CD1c-positive myeloid dendritic cell (primary cell): ENCODE data around the gene FAM83E.
"Not testable (repeated sequence)": the region's sequence is repeated elsewhere in the genome, so short reads cannot be mapped to it uniquely, and the experiment has no call there.

Experiments used
- DNase-seq: peaks from one replicate; pipeline ENCODE4 v3.0.0-alpha.2; 2016; ENCODE audit errors: extremely low spot score

FAM83E gene

GRCh38 chr19:48614436-48615230 lies at the start of gene FAM83E:
Gene FAM83E (minus strand): TSS chr19:48615076. CDS start chr19:48613372, 1,704 bp downstream.
- DNase-seq = no peak

- DNase-seq = no peak
Observed at GRCh38 chr19:48664476-48664875, 49.6 kb upstream of the FAM83E start.

DNA sequence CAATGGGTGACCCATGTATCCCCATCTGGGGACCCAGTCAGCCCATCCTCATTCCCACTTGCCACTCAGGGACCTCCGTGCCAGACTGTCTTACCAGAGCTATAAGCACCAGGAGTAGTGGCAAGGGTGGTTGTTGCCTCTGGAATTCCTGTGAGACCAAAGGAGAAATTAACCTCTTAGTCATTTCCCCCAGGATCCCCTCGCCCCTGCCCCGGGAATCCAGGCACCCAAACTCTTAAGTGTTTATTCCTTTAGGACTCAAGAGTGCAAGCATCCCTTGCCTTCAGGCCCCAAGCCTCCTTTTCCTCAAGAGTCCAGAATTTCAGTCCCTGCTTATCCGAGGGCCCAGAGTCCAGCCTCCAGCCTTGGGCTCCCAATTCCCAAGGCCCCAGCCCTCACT lies 48.8 kb upstream of the FAM83E start:
- DNase-seq = no peak

GRCh38 chr19:48661711-48662090 lies 46.8 kb upstream of the FAM83E start:
- DNase-seq = no peak

DNA sequence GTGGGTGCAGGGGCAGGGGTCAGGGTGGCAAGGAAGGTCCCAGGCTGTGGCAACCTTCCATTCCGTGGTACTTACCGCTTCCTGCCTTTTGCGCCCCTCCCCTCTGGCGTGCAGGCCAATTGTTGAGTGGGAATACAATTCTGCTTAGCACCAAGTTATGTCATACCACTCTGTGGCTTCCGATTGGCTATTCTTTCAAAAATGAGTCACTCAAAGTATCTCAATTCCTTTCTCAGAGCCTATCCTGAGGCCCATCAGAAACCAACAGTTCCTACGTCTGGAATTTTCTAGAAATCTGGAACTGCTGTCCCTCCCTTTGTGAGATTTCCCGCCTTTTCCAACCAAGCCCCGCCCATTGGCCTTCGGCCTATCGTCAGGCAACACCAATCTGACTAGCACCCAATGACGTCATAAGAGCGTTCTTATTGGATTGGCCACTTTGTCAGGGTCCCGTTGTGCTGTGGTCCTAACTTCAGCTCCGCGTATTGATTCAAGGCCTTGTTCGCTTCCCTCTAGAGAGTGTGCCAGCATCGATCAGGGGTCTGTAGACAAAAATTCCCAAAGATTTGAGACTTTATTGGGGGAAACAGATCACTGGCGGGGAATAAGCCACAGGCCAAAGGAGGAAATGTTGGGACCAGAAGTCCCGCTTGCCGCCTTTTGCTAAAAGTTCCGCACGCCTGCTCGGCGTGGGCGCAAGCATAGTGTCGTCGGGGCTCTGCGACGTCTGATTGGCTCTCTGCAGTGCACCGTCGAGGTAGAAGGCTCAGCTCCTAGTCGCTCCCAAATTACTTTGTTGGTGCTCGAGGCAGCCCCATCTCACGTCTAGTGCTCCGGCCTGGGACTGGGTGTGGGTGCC lies 46.2 kb upstream of the FAM83E start:
- DNase-seq = peak; percentile 97

GRCh38 chr19:48659768-48660167 lies 44.9 kb upstream of the FAM83E start:
- DNase-seq = peak; percentile 51

DNA sequence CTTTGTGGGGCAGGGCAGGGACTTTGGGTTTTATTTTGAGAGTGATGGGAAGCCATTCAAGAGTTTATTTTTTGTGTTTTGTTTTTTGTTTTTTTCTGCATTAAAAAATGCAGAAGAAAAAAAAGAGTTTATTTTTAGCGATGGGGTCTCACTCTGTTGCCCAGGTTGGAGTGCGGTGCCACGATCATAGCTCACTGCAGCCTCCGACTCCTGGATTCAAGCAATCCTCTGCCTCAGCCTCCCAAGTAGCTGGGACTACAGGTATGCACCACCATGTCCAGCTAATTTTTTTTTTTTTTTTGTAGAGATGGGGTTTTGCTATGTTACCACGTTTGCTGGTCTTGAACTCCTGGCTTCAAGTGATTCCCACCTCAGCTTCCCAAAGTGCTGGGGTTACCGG lies 43.6 kb upstream of the FAM83E start:
- DNase-seq = no peak

DNA sequence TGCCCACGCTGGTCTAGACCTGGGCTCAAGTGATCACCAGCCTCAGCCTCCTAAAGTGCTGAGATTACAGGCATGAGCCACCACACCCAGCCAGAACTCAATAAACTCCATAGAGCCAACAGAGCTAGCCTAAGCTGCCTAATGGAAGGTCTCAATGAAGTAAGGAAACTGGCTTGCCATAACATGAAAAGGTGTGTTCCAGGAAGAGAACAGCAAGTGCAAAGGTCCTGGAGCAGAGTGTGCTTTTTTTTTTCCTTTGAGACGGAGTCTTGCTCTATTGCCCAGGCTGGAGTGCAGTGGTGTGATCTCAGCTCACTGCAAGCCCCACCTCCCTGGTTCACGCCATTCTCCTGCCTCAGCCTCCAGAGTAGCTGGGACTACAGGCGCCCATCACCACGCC lies 43.0 kb upstream of the FAM83E start:
- not testable (repeated sequence) for DNase-seq

- no peak for DNase-seq
Observed at GRCh38 chr19:48656840-48657474, 42.1 kb upstream of the FAM83E start.

DNA sequence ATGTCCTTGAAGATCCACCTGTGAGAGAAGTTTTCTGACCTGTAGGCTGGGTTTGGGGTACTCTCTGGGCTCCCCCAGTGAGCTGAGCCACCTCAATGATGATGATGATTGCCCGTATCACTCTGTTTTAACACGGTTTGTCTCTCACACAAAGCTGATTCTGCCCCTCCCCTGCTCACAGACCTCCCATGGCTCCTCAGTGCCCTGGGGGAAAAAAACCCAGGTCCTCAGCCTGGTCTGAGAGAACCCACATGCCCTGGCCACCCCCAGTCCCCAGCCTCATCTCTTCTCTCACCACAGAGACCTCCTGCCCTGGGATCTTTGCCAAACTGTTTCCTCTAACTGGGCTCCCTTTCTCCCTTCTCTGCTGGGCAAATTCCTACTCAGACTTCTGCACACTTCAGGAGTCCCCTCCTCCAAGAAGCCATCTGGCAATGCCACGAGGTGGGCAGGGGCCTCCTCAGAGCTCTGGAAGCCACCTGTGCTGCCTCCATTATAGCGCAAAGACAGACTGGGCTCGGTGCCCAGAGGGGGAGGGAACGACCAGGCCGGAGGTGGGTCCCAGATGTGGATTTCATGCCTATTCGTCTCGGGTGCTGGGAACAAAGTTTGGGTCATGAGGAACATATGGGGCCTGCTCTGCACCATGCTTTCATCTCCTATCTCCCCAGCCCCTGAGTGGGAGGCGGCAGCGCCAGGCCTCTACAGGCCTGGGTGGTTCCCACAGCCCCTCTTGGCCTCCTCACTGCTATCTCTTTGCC lies 39.6 kb upstream of the FAM83E start:
- DNase-seq = no peak

DNA sequence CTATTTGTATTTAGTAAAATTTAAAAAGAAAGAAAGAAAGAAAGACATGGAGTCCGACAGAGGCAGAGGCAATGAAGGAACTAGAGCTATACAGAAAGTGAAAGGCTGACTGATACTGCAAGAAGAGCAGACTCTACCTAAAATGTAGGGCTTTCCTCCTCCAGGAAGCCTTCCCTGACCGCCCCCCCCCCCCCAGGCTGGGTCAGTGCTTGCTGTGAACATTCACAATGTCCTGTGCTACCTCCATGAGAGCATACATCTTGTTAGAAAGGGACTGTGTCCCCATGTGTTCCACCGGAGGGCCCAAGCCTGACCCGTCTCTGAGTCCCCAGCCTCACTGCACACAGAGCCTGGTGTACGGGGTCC lies 36.8 kb upstream of the FAM83E start:
- DNase-seq = no peak

GRCh38 chr19:48650974-48651682 lies 36.3 kb upstream of the FAM83E start:
- DNase-seq = no peak

DNA sequence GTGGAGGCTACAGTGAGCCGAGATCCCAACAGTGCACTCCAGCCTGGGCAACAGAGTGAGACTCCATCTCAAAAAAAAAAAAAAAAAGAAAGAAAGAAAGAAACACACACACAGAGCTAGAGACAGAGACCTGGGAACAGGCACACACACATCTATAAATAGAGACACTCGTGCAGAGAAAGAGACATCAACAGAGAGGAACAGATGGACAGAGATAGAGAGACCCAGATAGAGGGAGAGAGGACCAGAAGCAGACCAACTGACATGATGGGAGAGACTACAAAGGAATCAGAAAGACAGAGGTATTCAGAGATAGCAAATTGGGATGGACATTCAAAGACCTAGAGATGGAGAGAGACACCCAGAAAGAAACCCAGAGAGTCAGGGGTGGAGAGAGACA lies 33.3 kb upstream of the FAM83E start:
- no peak for DNase-seq

DNA sequence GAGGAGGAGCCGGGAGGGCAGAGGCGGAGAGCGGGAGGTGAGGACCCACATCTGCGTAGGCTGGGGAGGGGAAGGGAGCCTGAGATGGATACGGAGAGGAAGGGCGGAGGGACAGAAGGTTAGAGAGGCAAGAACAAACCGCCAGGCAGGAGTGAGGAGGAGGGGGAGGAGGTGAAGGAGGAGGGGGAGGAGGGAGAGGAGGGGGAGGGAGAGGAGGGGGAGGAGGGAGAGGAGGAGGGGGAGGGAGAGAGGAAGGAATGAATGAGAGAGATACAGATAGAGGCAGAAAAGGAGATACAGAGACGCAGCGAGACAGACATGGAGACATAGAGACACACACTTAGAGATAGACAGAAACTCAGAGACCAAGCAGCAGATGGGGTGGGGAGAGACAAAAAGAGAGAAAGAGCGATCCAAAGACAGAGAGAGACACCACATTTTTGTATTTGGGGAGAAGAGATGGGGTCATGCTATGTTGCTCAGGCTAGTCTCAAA lies 31.9 kb upstream of the FAM83E start:
- DNase-seq = no peak

DNA sequence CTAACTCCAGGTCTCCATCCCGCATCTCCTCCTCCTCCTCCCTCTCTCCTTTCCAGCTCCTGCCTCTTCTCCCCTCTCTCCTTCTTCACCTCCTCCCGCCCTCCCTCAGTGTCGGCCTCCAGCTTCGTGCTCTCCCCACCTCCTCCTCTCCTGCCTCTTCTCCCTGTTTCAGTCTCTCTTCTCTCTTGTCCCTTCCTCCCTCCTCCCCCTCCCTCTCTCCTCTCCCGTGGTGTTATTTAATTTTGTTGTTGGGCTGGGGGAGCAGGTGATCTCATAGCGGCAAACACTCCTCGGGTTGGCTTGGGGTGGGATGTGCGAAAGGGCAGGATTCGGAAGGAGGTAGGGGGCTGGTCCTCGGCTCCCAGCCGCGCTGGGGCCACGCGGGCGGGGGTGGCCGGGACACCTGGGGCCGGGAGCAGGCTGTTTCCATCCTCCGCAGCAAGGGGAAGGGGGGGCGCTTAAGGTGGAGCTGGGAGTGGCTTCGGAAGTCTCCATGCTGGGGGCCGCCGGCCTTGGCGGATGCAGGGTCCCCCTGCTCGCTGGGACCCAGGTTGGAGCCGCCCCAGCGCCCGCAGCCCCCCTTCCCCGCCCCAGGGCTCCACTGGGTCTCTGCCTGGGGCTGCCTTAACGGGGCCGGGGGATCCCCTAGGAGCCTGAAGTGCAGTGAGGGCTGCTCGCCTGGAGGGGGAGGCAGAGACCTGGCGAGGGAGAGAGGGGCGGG lies 31.3 kb upstream of the FAM83E start, which contains the start of gene CA11:
TSS of gene CA11 (minus strand) at position 187 of the 721 bp plus-strand sequence. CDS start 555 bp downstream, outside the sequence.
- DNase-seq = peak; percentile 89

- DNase-seq = peak; percentile 50
Observed at GRCh38 chr19:48645620-48646000, 30.7 kb upstream of the FAM83E start.

- peak; percentile 81 for DNase-seq
Observed at GRCh38 chr19:48644839-48645619, 30.2 kb upstream of the FAM83E start.

GRCh38 chr19:48644355-48644754 lies 29.5 kb upstream of the FAM83E start:
- no peak for DNase-seq

- DNase-seq = no peak
Observed at GRCh38 chr19:48642862-48643261, 28.0 kb upstream of the FAM83E start.
